ENCODE data around the gene WT1.
"Not testable (repeated sequence)": the region's sequence is repeated elsewhere in the genome, so short reads cannot be mapped to it uniquely, and the experiment has no call there.

DNA sequence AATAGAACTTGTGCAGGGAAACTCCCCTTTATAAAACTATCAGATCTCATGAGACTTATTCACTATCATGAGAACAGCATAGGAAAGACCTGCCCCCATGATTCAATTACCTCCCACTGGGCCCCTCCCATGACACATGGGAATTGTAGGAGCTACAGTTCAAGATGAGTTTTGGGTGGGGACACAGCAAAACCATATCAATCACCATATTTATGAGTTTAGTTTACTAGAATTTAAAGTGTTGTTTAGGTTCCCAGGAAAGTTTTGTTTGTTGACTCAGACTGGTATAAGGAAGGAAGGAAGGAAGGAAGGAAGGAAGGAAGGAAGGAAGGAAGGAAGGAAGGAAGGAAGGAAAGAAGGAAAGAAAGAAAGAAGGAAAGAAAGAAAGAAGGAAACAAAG, 65.4 kb downstream of the WT1 start:
- not testable (repeated sequence) for TF ChIP-seq POLR2A (IDR thresholded peaks at IDR 0.05)
- TF ChIP-seq, protein P1, sequence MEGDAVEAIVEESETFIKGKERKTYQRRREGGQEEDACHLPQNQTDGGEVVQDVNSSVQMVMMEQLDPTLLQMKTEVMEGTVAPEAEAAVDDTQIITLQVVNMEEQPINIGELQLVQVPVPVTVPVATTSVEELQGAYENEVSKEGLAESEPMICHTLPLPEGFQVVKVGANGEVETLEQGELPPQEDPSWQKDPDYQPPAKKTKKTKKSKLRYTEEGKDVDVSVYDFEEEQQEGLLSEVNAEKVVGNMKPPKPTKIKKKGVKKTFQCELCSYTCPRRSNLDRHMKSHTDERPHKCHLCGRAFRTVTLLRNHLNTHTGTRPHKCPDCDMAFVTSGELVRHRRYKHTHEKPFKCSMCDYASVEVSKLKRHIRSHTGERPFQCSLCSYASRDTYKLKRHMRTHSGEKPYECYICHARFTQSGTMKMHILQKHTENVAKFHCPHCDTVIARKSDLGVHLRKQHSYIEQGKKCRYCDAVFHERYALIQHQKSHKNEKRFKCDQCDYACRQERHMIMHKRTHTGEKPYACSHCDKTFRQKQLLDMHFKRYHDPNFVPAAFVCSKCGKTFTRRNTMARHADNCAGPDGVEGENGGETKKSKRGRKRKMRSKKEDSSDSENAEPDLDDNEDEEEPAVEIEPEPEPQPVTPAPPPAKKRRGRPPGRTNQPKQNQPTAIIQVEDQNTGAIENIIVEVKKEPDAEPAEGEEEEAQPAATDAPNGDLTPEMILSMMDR (IDR thresholded peaks at IDR 0.05), result not testable (repeated sequence)
